SK-N-SH (cell line): ENCODE results near the gene PEX26. TPM values are rescaled to one million over a fixed set of nuclear protein-coding genes. Genes with fewer than 3 reads are reported as not detected.

Experiments
- CTCF ChIA-PET: fragments of 300-600, 350-600 bp; formaldehyde crosslinking; extraction: SDS; loops from one replicate; lab custom pipeline; 2021; lab: Yijun Ruan, JAX
- POLR2A ChIA-PET: fragments of 350-600 bp; sonication (Branson Sonifier 250); formaldehyde crosslinking; extraction: SDS; loops from one replicate; lab custom pipeline; 2020; ENCODE audit warnings: antibody characterized with exemption, inconsistent platforms; lab: Yijun Ruan, JAX
- DNase-seq: peaks from one replicate; pipeline ENCODE4 v3.0.0; 2012
- H2AFZ ChIP-seq: fragments of 200-600 bp; sonication (generic); 2 replicates; pipeline ENCODE4 v1.8.1; 2016; ENCODE audit warnings: antibody characterized with exemption, mild to moderate bottlenecking, low read depth
- H3F3A ChIP-seq: fragments of 200-600 bp; sonication (generic); replicated peaks from 2 replicates; pipeline ENCODE3; 2016; ENCODE audit warnings: antibody characterized with exemption, mild to moderate bottlenecking; ENCODE audit not compliant: insufficient read depth
- H3K27ac ChIP-seq, 2 experiments: fragments of 200-500 bp in 1 of 2; fragments of 200-600 bp in 1 of 2; sonication (Bioruptor generic) in 1 of 2; sonication (generic), shearing (Covaris generic) in 1 of 2; 2 replicates each; pipeline versions ENCODE4 v1.5.1 to v1.6.1; 2014 to 2016; ENCODE audit warnings: low read depth in 2 of 2, inconsistent platforms in 1 of 2, low read length in 1 of 2, mild to moderate bottlenecking in 1 of 2, mixed read lengths in 1 of 2
- H3K27me3 ChIP-seq: fragments of 200-600 bp; sonication (generic), shearing (Covaris generic); 2 replicates; pipeline ENCODE4 v1.6.1; 2016; ENCODE audit warnings: mixed run types; ENCODE audit not compliant: insufficient read depth
- H3K36me3 ChIP-seq, 2 experiments: fragments of 200-500 bp in 1 of 2; fragments of 200-600 bp in 1 of 2; sonication (Bioruptor generic) in 1 of 2; sonication (generic) in 1 of 2; replicated peaks in 1 of 2; 2 replicates each; pipeline versions ENCODE3 to v1.5.1; 2014 to 2016; ENCODE audit warnings: low read length in 1 of 2, mild to moderate bottlenecking in 1 of 2; ENCODE audit not compliant: insufficient read depth in 2 of 2, control insufficient read depth in 1 of 2
- H3K4me1 ChIP-seq, 2 experiments: fragments of 200-500 bp in 1 of 2; fragments of 200-600 bp in 1 of 2; sonication (Bioruptor generic) in 1 of 2; sonication (generic), shearing (Covaris generic) in 1 of 2; 2 replicates each; pipeline versions ENCODE4 v1.5.1 to v1.6.1; 2014 to 2016; ENCODE audit warnings: low read depth in 1 of 2, low read length in 1 of 2, mixed run types in 1 of 2; ENCODE audit not compliant: insufficient read depth in 2 of 2, control insufficient read depth in 1 of 2
- H3K4me2 ChIP-seq: fragments of 200-600 bp; sonication (generic), shearing (Covaris generic); 2 replicates; pipeline ENCODE4 v1.6.1; 2017; ENCODE audit warnings: mixed run types
- H3K4me3 ChIP-seq, 2 experiments: fragments of 200-500 bp in 1 of 2; fragments of 200-600 bp in 1 of 2; sonication (Bioruptor generic) in 1 of 2; sonication (generic), shearing (Covaris generic) in 1 of 2; 2 replicates each; pipeline versions ENCODE4 v1.5.1 to v1.8.1; 2014 to 2016; ENCODE audit warnings: low read depth in 2 of 2, inconsistent platforms in 1 of 2, low read length in 1 of 2, mild to moderate bottlenecking in 1 of 2, mixed read lengths in 1 of 2, moderate library complexity in 1 of 2
- H3K79me2 ChIP-seq: fragments of 200-600 bp; sonication (generic); 2 replicates; pipeline ENCODE4 v1.8.1; 2017; ENCODE audit warnings: mild to moderate bottlenecking; ENCODE audit not compliant: insufficient read depth
- H3K9ac ChIP-seq: fragments of 200-600 bp; sonication (generic); 2 replicates; pipeline ENCODE4 v1.6.1; 2017; ENCODE audit warnings: mixed run types
- H3K9me2 ChIP-seq: fragments of 200-600 bp; sonication (generic); 2 replicates; pipeline ENCODE4 v1.6.1; 2017; ENCODE audit warnings: mixed run types
- H3K9me3 ChIP-seq: fragments of 200-600 bp; sonication (generic); 2 replicates; pipeline ENCODE4 v1.6.1; 2017; ENCODE audit warnings: mixed run types, mild to moderate bottlenecking, moderate library complexity
- H4K20me1 ChIP-seq: fragments of 200-600 bp; sonication (generic); 2 replicates; pipeline ENCODE4 v1.6.1; 2017; ENCODE audit warnings: mild to moderate bottlenecking, mixed run types; ENCODE audit not compliant: insufficient read depth
- CHD2 ChIP-seq: fragments of 150-350 bp; IDR thresholded peaks from 2 replicates; pipeline ENCODE4 v1.6.1; 2018; ENCODE audit warnings: low read length; ENCODE audit not compliant: partially characterized antibody
- ELF1 ChIP-seq: IDR thresholded peaks from 2 replicates; pipeline ENCODE4 v1.4.0; 2012
- EP300 ChIP-seq, 2 experiments: IDR thresholded peaks; 2 replicates each; pipeline versions ENCODE4 v1.4.0 to v1.6.1; 2012; ENCODE audit warnings: borderline replicate concordance in 1 of 2, low read depth in 1 of 2, low read length in 1 of 2
- EZH2phosphoT487 ChIP-seq: fragments of 200-600 bp; sonication (generic); IDR thresholded peaks from 2 replicates; pipeline ENCODE4 v1.6.1; 2017; ENCODE audit warnings: low read depth, mixed run types, mild to moderate bottlenecking, antibody characterized with exemption, moderate library complexity, borderline replicate concordance
- FOSL2 ChIP-seq: IDR thresholded peaks from 2 replicates; pipeline ENCODE4 v1.4.0; 2012; ENCODE audit warnings: low read depth, mild to moderate bottlenecking, moderate library complexity, borderline replicate concordance
- FOXJ3 ChIP-seq: sonication (generic); formaldehyde crosslinking; IDR thresholded peaks from 2 replicates; pipeline ENCODE4 v1.5.1; 2020; ENCODE audit warnings: mild to moderate bottlenecking, missing genetic modification reagents
- GABPA ChIP-seq: IDR thresholded peaks from 2 replicates; pipeline ENCODE4 v1.4.0; 2012; ENCODE audit warnings: low read depth, mild to moderate bottlenecking
- GATA2 ChIP-seq: sonication (generic); formaldehyde crosslinking; IDR thresholded peaks from 2 replicates; pipeline ENCODE4 v1.5.0; 2020; ENCODE audit warnings: mild to moderate bottlenecking, missing genetic modification reagents
- JUND ChIP-seq: IDR thresholded peaks from 2 replicates; pipeline ENCODE4 v1.4.0; 2012
- MAX ChIP-seq: IDR thresholded peaks from 2 replicates; pipeline ENCODE4 v1.4.0; 2012; ENCODE audit warnings: low read depth
- NRF1 ChIP-seq: IDR thresholded peaks from 2 replicates; pipeline ENCODE4 v1.6.1; 2012; ENCODE audit warnings: low read depth, mild to moderate bottlenecking, low read length
- POLR2AphosphoS5 ChIP-seq: IDR thresholded peaks from 2 replicates; pipeline ENCODE4 v1.6.1; 2012; ENCODE audit warnings: low read depth, low read length
- RAD21 ChIP-seq: IDR thresholded peaks from 2 replicates; pipeline ENCODE4 v1.6.1; 2012; ENCODE audit warnings: mild to moderate bottlenecking, low read length
- RFX5 ChIP-seq: IDR thresholded peaks from 2 replicates; pipeline ENCODE4 v1.6.1; 2012; ENCODE audit warnings: mild to moderate bottlenecking, improper control_type of control experiment, low read length
- SIN3A ChIP-seq: IDR thresholded peaks from 2 replicates; pipeline ENCODE4 v1.6.1; 2012; ENCODE audit warnings: low read depth, mild to moderate bottlenecking, low read length, moderate library complexity, borderline replicate concordance
- TCF12 ChIP-seq: IDR thresholded peaks from 2 replicates; pipeline ENCODE4 v1.4.0; 2012
- USF1 ChIP-seq: IDR thresholded peaks from 2 replicates; pipeline ENCODE4 v1.4.0; 2012; ENCODE audit warnings: low read depth, borderline replicate concordance
- USF2 ChIP-seq: fragments of 150-350 bp; IDR thresholded peaks from 2 replicates; pipeline ENCODE4 v1.6.1; 2017; ENCODE audit warnings: antibody characterized with exemption, low read length, low read depth, borderline replicate concordance
- WGBS: methylation state at CpG from one replicate; pipeline ENCODE4 v1.1.6; 2017; ENCODE audit warnings: low lambda C conversion rate; 5-methylcytosine and 5-hydroxymethylcytosine counted together
- polyA plus RNA-seq, 3 experiments: library from polyadenylated mRNA; depleted of rRNA; stranded (reverse); fragments of >200 nt; gene quantifications; 2 replicates each; pipeline ENCODE4 v1.2.3, GENCODE V29; 2012

PEX26 gene
- polyA plus RNA-seq, 1 of the 3 experiments (the other 2 are of a cell fraction): 13.0 TPM

- H3K9ac ChIP-seq: no peak overlapping the region
Measured at GRCh38 chr22:18108187-18108586, 30.4 kb downstream of the PEX26 start.

GRCh38 chr22:18109410-18110193 is 31.8 kb downstream of the PEX26 start:
- Histone ChIP-seq H3K36me3 (no peaks in the 10 kb centered on the region), H3K9me2 (no peaks in the 10 kb centered on the region), H3K9ac (no peak overlapping the region), H3K4me3 (0 out of 4 replicates have a peak overlapping the region, but pooled peaks of 1 of the 2 experiments have one; percentile 39), H3K27ac (no peak overlapping the region), H3K79me2 (no peaks in the 10 kb centered on the region), H3K4me2 (peak overlapping the region; percentile 67; the same call in 1 of the 2 replicates), H3K4me1 (peaks cover 0 to 14% of the 10 kb centered on the region in 2 experiments; a peak in 1 of 4 replicates), H3K27me3 (no peaks in the 10 kb centered on the region), H3K9me3 (no peaks in the 10 kb centered on the region), H2AFZ (no peak overlapping the region), H3F3A (no peaks in the 10 kb centered on the region), H4K20me1 (no peaks in the 10 kb centered on the region)
- DNase-seq: no peak
- POLR2A ChIA-PET: no interaction called here
- TF ChIP-seq ELF1 (no peak), MAX (no peak), USF2 (no peak), FOXJ3 (CRISPR knock-in tag) (no peak), RFX5 (no peak), EP300 (IDR thresholded peaks at IDR 0.05; ENCODE audit: borderline replicate concordance in 1 of 2, low read depth in 1 of 2, low read length in 1 of 2) (no peak), USF1 (no peak), TCF12 (no peak), RAD21 (no peak), CHD2 (no peak), GATA2 (no peak), SIN3A (no peak), JUND (no peak), GABPA (no peak), POLR2AphosphoS5 (no peak), NRF1 (no peak), EZH2phosphoT487 (no peak)
- CTCF ChIA-PET: no interaction called here
- WGBS: 76% methylated on average over 14 of the region's 14 CpGs

More at GRCh38 chr22:18108187-18108586, 30.4 kb downstream of the PEX26 start:
- Histone ChIP-seq H3K4me2 (no peak overlapping the region), H3K79me2 (no peaks in the 10 kb centered on the region), H3K9me2 (no peaks in the 10 kb centered on the region), H3K9me3 (no peaks in the 10 kb centered on the region), H3K27me3 (no peaks in the 10 kb centered on the region), H3K4me3 (no peak overlapping the region), H3F3A (no peaks in the 10 kb centered on the region), H3K4me1 (peaks cover 0 to 12% of the 10 kb centered on the region in 2 experiments; a peak in 1 of 4 replicates), H2AFZ (no peak overlapping the region), H3K36me3 (no peaks in the 10 kb centered on the region), H4K20me1 (no peaks in the 10 kb centered on the region), H3K27ac (no peak overlapping the region)
- ChIA-PET CTCF (no interaction called here), POLR2A (no interaction called here)
- DNase-seq: no peak
- WGBS: 98% methylated on average over 3 of the region's 3 CpGs
- TF ChIP-seq USF1 (no peak), FOSL2 (no peak), GABPA (no peak), RAD21 (no peak)
